K562 (cell line): ENCODE data around the gene PNPLA1.

ENCODE experiments used
- ARHGAP35 ChIP-seq: fragments of 450-650 bp; IDR thresholded peaks from 2 replicates; pipeline ENCODE4 v1.6.1; 2018; ENCODE audit not compliant: partially characterized antibody
- ATF6 ChIP-seq: sonication (generic); formaldehyde crosslinking; IDR thresholded peaks from 2 replicates; pipeline ENCODE4 v1.4.0; 2020; ENCODE audit warnings: mild to moderate bottlenecking, missing genetic modification reagents
- CREBBP ChIP-seq: IDR thresholded peaks from one replicate; pipeline ENCODE4 v1.6.1; 2012; ENCODE audit warnings: low read depth, mild to moderate bottlenecking, control low read depth, inconsistent platforms, low read length
- CTCF ChIP-seq, 3 experiments: IDR thresholded peaks in 2 of 3; conservative IDR thresholded peaks in 1 of 3; 2 replicates each; pipeline ENCODE4 v1.5.1; 2011 to 2012; ENCODE audit warnings: low read length in 3 of 3, mild to moderate bottlenecking in 3 of 3, control low read depth in 2 of 3, improper control_type of control experiment in 1 of 3, inconsistent platforms in 1 of 3, low read depth in 1 of 3, mixed read lengths in 1 of 3, moderate library complexity in 1 of 3; ENCODE audit not compliant: insufficient read depth in 2 of 3
- ELK3 ChIP-seq: fragments of 450-650 bp; formaldehyde crosslinking; IDR thresholded peaks from 2 replicates; pipeline ENCODE4 v1.4.0; 2020; ENCODE audit warnings: mild to moderate bottlenecking
- GTF3C2 ChIP-seq: IDR thresholded peaks from 3 replicates; pipeline ENCODE4 v1.6.1; 2011; ENCODE audit warnings: borderline replicate concordance, mild to moderate bottlenecking, moderate library complexity; ENCODE audit not compliant: insufficient read length; ENCODE audit errors: extremely low read depth
- HNRNPL ChIP-seq: fragments of 200-400 bp; formaldehyde crosslinking; IDR thresholded peaks from 2 replicates; pipeline ENCODE4 v1.6.1; 2017; ENCODE audit warnings: low read depth, mild to moderate bottlenecking, low read length
- OTX1 ChIP-seq: fragments of 450-650 bp; formaldehyde crosslinking; IDR thresholded peaks from 2 replicates; pipeline ENCODE4 v1.4.0; 2022; ENCODE audit warnings: mild to moderate bottlenecking
- SIN3A ChIP-seq, 2 experiments: fragments of 150-350 bp in 1 of 2; IDR thresholded peaks; 2 replicates each; pipeline ENCODE4 v1.6.1; 2011 to 2016; ENCODE audit warnings: borderline replicate concordance in 2 of 2, low read depth in 2 of 2, low read length in 2 of 2, mild to moderate bottlenecking in 2 of 2, moderate library complexity in 2 of 2; ENCODE audit not compliant: control insufficient read depth in 1 of 2
- SPI1 ChIP-seq: IDR thresholded peaks from 2 replicates; pipeline ENCODE4 v1.6.1; 2011; ENCODE audit warnings: low read depth, low read length, control low read depth, borderline replicate concordance
- TAF1 ChIP-seq: IDR thresholded peaks from 2 replicates; pipeline ENCODE4 v1.6.1; 2011; ENCODE audit warnings: mild to moderate bottlenecking, low read length, moderate library complexity; ENCODE audit not compliant: insufficient read depth, control insufficient read depth, severe bottlenecking; ENCODE audit errors: extremely low read depth
- ZBTB8A ChIP-seq: fragments of 450-650 bp; IDR thresholded peaks from 2 replicates; pipeline ENCODE4 v1.6.1; 2018; ENCODE audit warnings: mild to moderate bottlenecking, moderate library complexity; ENCODE audit not compliant: partially characterized antibody
- ZNF217 ChIP-seq: sonication (generic); formaldehyde crosslinking; IDR thresholded peaks from 2 replicates; pipeline ENCODE4 v1.8.0; 2022; ENCODE audit warnings: mild to moderate bottlenecking, missing genetic modification reagents
- ZNF778 ChIP-seq: fragments of 450-650 bp; formaldehyde crosslinking; IDR thresholded peaks from 2 replicates; pipeline ENCODE4 v1.4.0; 2020; ENCODE audit warnings: mild to moderate bottlenecking, moderate library complexity

- TF ChIP-seq CREBBP (no peak), ATF6 (CRISPR knock-in tag) (no peak), ELK3 (CRISPR knock-in tag) (no peak), CTCF (IDR thresholded peaks at IDR 0.05 in 2 of 3, conservative IDR thresholded peaks at IDR 0.05 in 1 of 3; ENCODE audit: insufficient read depth in 2 of 3, low read depth in 1 of 3, low read length in 3 of 3) (no peak), OTX1 (CRISPR knock-in tag) (no peak), GTF3C2 (no peak), SIN3A (IDR thresholded peaks at IDR 0.05; ENCODE audit: borderline replicate concordance in 2 of 2, control insufficient read depth in 1 of 2, low read depth in 2 of 2, low read length in 2 of 2) (no peak), ZBTB8A (no peak), SPI1 (no peak), ARHGAP35 (no peak), ZNF217 (CRISPR knock-in tag) (no peak), ZNF778 (CRISPR knock-in tag) (no peak), TAF1 (no peak), HNRNPL (no peak)
Observed at GRCh38 chr6:36285797-36286196, 15.9 kb downstream of the PNPLA1 start.
